Measurements from ENCODE around the gene PRKCH.
"Not testable (repeated sequence)": the region's sequence is repeated elsewhere in the genome, so short reads cannot be mapped to it uniquely, and the experiment has no call there.

Gene PRKCH

DNA sequence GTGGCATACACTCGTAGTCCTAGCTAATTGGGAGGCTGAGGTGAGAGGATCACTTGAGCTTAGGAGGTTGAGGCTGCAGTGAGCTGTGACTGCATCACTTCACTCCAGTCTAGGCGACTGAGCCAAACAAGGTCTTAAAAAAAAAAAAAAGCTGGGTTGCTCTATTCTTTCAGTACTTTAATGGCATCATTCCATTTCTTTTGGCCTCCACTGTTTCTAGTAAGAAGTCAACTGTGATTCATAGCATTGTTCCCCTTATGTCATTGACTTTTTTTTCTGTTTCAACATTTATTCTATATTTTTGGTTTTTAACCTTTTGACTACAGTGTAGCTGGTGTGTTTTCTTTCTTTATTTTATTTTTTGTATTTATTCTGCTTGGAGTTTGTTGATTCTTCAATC is 16.7 kb upstream of the PRKCH start:
- H3K79me2 ChIP-seq (ENCODE audit: control insufficient read depth, insufficient read depth, low read length, unreplicated experiment): no peaks in the 10 kb centered on the region
- H3K4me1 ChIP-seq (ENCODE audit: control insufficient read depth, insufficient read depth, low read length, unreplicated experiment): no peaks in the 10 kb centered on the region
- H2AFZ ChIP-seq (ENCODE audit: low read length, unreplicated experiment): no peak overlapping the region
- no peak overlapping the region for H3K27ac ChIP-seq (ENCODE audit: low read depth, low read length)
- no peak overlapping the region for H3K4me3 ChIP-seq (ENCODE audit: low read depth, low read length)
- H3K27me3 ChIP-seq (ENCODE audit: insufficient read depth, low read length): no peaks in the 10 kb centered on the region
- H3K36me3 ChIP-seq (ENCODE audit: insufficient read depth, low read length): no peaks in the 10 kb centered on the region

DNA sequence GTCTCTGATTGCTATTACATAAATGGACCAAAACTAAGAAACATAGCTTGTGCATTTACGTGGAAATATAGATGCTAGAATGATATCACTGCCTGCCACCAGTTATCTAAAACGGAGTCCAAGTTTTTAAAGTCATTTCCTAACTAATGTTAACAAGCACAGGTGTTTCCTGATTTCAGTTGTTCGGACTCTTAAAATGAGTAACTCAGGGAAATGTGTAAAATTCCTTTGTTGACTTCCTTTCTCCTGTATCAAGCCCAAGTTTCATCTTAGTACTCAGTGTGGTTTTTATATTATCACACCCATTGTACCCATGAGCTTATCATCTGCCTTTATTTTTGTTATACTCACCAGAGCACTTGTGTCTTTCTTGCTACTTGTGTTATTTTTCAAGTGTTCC is 13.2 kb upstream of the PRKCH start:
- Histone ChIP-seq H3K4me1 (ENCODE audit: control insufficient read depth, insufficient read depth, low read length, unreplicated experiment) (no peaks in the 10 kb centered on the region), H2AFZ (ENCODE audit: low read length, unreplicated experiment) (no peak overlapping the region), H3K79me2 (ENCODE audit: control insufficient read depth, insufficient read depth, low read length, unreplicated experiment) (no peaks in the 10 kb centered on the region), H3K36me3 (ENCODE audit: insufficient read depth, low read length) (no peaks in the 10 kb centered on the region), H3K27me3 (ENCODE audit: insufficient read depth, low read length) (no peaks in the 10 kb centered on the region), H3K4me3 (ENCODE audit: low read depth, low read length) (no peak overlapping the region), H3K27ac (ENCODE audit: low read depth, low read length) (no peak overlapping the region)

DNA sequence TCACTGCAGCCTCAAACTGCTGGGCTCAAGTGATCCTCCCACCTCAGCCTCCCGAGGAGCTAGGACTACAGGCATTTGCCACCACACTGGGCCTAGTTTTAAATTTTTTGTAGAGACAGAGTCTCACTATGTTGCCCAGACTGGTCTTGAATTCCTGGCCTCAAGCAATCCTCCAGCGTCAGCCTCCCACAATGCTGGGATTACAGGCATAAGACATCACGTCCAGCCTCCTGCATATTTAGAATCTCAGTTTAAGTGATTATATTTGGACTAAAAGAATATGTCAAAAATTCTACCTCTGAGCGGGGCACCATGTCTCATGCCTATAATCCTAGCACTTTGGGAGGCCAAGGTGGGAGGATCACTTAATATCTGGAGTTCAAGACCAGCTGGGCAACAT is 12.7 kb upstream of the PRKCH start:
- not testable (repeated sequence) for H3K79me2 ChIP-seq (ENCODE audit: control insufficient read depth, insufficient read depth, low read length, unreplicated experiment); H3K4me1 ChIP-seq (ENCODE audit: control insufficient read depth, insufficient read depth, low read length, unreplicated experiment); H3K36me3 ChIP-seq (ENCODE audit: insufficient read depth, low read length); H3K27ac ChIP-seq (ENCODE audit: low read depth, low read length); H2AFZ ChIP-seq (ENCODE audit: low read length, unreplicated experiment); H3K27me3 ChIP-seq (ENCODE audit: insufficient read depth, low read length); H3K4me3 ChIP-seq (ENCODE audit: low read depth, low read length)

DNA sequence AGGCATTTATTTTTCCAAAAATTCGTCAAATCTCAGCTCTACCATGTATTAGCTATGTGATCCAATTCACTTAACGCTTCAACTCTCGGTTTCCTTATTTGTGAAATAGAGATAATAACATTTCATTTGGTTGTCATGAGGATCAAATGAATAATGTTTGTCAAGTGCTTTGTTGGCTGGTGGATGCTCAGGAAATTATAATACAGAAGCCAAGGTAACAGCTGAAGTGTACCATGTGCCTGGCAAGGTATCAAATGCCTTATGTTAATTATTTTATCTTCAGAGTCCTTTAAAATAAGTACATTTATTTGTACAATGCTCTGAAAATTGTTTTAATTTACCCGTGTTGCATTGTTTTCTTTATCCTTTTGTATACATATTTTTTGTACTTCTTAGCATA is 6.1 kb upstream of the PRKCH start:
- H3K27ac ChIP-seq (ENCODE audit: low read depth, low read length): no peak overlapping the region

DNA sequence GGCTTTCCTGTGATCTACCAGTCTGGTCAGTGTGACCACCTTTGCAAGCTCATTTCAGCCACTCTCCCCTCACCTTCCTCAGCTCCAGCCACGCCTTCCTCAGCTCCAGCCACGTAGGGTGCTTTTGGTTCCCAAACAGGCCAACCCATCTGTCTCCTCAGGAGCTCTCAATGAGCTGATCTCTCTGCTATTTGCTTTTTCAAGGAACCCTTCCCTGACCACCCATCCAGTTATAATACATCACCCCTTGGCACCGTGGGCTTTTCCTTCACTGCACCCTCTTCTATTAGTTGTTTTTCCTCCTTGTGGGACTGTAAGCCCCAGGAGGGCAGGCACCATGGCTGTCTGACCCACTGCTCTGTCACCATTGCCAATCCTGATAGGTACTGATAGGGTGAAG is 2.3 kb upstream of the PRKCH start:
- H3K4me1 ChIP-seq (ENCODE audit: control insufficient read depth, insufficient read depth, low read length, unreplicated experiment): peaks cover 4% of the 10 kb centered on the region
- H3K4me3 ChIP-seq (ENCODE audit: low read depth, low read length): no peak overlapping the region
- peaks cover 39% of the 10 kb centered on the region for H3K27me3 ChIP-seq (ENCODE audit: insufficient read depth, low read length)
- no peaks in the 10 kb centered on the region for H3K36me3 ChIP-seq (ENCODE audit: insufficient read depth, low read length)
- H3K27ac ChIP-seq (ENCODE audit: low read depth, low read length): no peak overlapping the region
- no peak overlapping the region for H2AFZ ChIP-seq (ENCODE audit: low read length, unreplicated experiment)
- H3K79me2 ChIP-seq (ENCODE audit: control insufficient read depth, insufficient read depth, low read length, unreplicated experiment): no peaks in the 10 kb centered on the region

More for the DNA sequence above, 6.1 kb upstream of the PRKCH start:
- Histone ChIP-seq H3K27me3 (ENCODE audit: insufficient read depth, low read length) (peaks cover 16% of the 10 kb centered on the region), H3K4me3 (ENCODE audit: low read depth, low read length) (no peak overlapping the region), H2AFZ (ENCODE audit: low read length, unreplicated experiment) (no peak overlapping the region), H3K79me2 (ENCODE audit: control insufficient read depth, insufficient read depth, low read length, unreplicated experiment) (no peaks in the 10 kb centered on the region), H3K4me1 (ENCODE audit: control insufficient read depth, insufficient read depth, low read length, unreplicated experiment) (no peaks in the 10 kb centered on the region), H3K36me3 (ENCODE audit: insufficient read depth, low read length) (no peaks in the 10 kb centered on the region)

DNA sequence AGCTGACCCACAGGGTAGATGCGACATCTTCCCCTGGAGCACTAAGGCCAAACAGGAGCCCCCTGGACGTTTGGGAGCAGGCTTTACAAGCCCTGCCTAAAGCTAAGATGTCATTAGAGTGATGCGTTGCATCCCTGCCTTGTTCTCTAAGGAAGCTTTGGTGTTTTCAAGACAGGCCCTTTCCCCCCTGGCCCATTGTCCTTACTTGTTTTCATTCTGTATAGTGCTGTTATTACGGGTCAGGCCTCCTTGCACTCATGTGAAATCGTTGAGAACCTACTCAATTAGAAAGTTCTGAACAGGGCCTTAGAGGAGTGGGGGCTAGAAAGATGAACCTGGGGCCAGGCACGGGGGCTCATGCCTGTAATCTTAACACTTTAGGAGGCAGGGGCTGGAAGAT is 1.7 kb upstream of the PRKCH start:
- Histone ChIP-seq H2AFZ (ENCODE audit: low read length, unreplicated experiment) (no peak overlapping the region), H3K4me3 (ENCODE audit: low read depth, low read length) (no peak overlapping the region), H3K79me2 (ENCODE audit: control insufficient read depth, insufficient read depth, low read length, unreplicated experiment) (no peaks in the 10 kb centered on the region), H3K27ac (ENCODE audit: low read depth, low read length) (no peak overlapping the region), H3K36me3 (ENCODE audit: insufficient read depth, low read length) (no peaks in the 10 kb centered on the region), H3K4me1 (ENCODE audit: control insufficient read depth, insufficient read depth, low read length, unreplicated experiment) (peaks cover 4% of the 10 kb centered on the region), H3K27me3 (ENCODE audit: insufficient read depth, low read length) (peaks cover 39% of the 10 kb centered on the region)

DNA sequence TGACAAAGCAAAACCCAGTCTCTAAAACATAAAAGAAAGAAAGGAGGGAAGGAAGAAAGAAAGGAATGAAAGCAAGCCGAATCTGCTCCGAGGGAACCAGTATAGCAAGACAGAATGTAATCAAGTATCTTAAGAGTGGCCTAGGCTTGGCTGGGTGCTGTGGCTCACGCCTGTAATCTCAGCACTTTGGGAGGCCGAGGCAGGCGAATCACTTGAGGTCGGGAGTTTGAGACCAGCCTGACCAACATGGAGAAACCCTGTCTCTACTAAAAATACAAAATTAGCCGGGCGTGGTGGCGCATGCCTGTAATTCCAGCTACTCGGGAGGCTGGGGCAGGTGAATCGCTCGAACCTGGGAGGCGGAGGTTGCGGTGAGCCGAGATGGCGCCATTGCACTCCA is 1.2 kb upstream of the PRKCH start:
- peaks cover 34% of the 10 kb centered on the region for H3K27me3 ChIP-seq (ENCODE audit: insufficient read depth, low read length)
- not testable (repeated sequence) for H3K36me3 ChIP-seq (ENCODE audit: insufficient read depth, low read length); H3K4me1 ChIP-seq (ENCODE audit: control insufficient read depth, insufficient read depth, low read length, unreplicated experiment); H2AFZ ChIP-seq (ENCODE audit: low read length, unreplicated experiment); H3K4me3 ChIP-seq (ENCODE audit: low read depth, low read length); H3K27ac ChIP-seq (ENCODE audit: low read depth, low read length); H3K79me2 ChIP-seq (ENCODE audit: control insufficient read depth, insufficient read depth, low read length, unreplicated experiment)

DNA sequence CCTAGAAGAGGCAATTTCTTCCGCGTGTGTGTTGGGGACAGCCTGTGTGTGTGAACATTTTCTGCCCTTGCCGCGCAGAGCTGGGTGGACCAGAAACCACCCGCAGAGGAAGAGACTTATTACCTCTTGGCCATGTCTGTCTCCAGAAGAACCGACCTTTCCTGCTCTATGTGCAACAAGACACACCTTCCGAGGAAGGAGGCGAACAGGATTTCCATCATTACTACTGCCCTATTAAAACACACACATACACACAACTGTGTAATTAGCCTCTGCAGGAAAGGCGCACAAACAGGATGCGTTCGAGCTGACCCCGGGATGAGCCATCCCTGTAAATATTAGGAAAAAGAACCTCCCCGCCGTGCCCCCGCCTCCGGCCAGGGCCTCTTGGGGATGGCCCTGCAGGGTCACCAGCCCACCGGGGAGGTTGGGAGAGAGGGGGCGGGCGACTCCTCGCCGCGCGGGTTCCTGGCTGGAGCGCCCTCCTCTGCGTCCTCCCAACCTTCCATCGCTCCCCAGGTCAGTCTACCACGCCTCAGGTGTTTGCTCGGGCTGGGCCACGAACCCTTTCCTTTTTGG is 484 bp upstream of the PRKCH start:
- H3K79me2 ChIP-seq (ENCODE audit: control insufficient read depth, insufficient read depth, low read length, unreplicated experiment): no peaks in the 10 kb centered on the region
- H2AFZ ChIP-seq (ENCODE audit: low read length, unreplicated experiment): peak overlapping the region; percentile 86
- no peak overlapping the region for H3K27ac ChIP-seq (ENCODE audit: low read depth, low read length)
- H3K4me3 ChIP-seq (ENCODE audit: low read depth, low read length): peak overlapping the region; percentile 86
- peaks cover 4% of the 10 kb centered on the region for H3K4me1 ChIP-seq (ENCODE audit: control insufficient read depth, insufficient read depth, low read length, unreplicated experiment)
- H3K27me3 ChIP-seq (ENCODE audit: insufficient read depth, low read length): peaks cover 34% of the 10 kb centered on the region
- no peaks in the 10 kb centered on the region for H3K36me3 ChIP-seq (ENCODE audit: insufficient read depth, low read length)

DNA sequence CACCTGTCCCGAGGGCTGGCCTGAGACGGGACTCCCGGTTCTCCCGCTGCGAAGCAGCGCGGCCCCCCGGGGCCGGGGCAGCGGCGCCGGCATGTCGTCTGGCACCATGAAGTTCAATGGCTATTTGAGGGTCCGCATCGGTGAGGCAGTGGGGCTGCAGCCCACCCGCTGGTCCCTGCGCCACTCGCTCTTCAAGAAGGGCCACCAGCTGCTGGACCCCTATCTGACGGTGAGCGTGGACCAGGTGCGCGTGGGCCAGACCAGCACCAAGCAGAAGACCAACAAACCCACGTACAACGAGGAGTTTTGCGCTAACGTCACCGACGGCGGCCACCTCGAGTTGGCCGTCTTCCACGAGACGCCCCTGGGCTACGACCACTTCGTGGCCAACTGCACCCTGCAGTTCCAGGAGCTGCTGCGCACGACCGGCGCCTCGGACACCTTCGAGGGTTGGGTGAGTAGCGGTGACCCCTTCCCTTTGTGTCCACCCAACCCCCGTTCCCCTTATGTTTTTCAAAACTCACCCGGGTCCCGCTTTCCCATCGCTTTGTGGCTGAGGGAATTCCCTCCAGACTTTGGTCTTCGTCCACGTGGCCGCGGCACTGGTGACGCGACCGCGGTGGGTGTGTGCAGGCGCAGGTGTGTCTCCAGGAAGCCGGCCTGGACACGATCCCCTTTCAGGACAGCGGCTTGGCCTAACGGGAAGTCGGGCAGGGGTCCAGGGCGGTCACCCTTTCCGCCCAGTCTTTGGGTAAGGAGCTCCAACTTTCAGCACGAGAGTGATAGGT is 826 bp downstream of the PRKCH start:
- H3K79me2 ChIP-seq (ENCODE audit: control insufficient read depth, insufficient read depth, low read length, unreplicated experiment): no peaks in the 10 kb centered on the region
- H3K4me1 ChIP-seq (ENCODE audit: control insufficient read depth, insufficient read depth, low read length, unreplicated experiment): peaks cover 7% of the 10 kb centered on the region
- H2AFZ ChIP-seq (ENCODE audit: low read length, unreplicated experiment): peak overlapping the region; percentile 86
- peaks cover 28% of the 10 kb centered on the region for H3K27me3 ChIP-seq (ENCODE audit: insufficient read depth, low read length)
- H3K36me3 ChIP-seq (ENCODE audit: insufficient read depth, low read length): no peaks in the 10 kb centered on the region
- H3K4me3 ChIP-seq (ENCODE audit: low read depth, low read length): peak overlapping the region; percentile 86
- no peak overlapping the region for H3K27ac ChIP-seq (ENCODE audit: low read depth, low read length)

DNA sequence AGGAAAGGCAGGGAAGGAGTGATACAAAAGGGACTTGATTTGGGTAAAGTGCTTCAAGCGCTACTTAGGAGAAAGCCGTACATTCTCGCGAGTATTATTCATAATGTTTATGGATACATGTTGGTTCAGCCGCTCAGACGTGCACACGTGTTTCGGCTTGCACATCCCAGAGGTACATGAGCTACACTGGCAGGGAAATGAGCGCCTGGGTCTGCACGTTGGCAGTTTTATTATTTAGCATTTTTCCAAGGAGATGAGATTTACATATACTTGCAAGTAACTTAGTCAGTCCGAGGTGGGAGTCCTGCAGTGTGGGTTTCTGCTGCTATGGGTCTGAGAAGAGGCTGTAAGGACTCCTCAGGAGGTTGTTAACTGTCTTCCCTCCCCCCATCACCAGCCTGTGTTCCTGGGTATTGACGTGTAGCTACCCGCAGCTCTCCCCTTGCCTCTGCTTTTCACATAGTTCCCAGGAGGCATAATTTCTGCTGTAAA is 1.5 kb downstream of the PRKCH start:
- H3K27ac ChIP-seq (ENCODE audit: low read depth, low read length): no peak overlapping the region
- peak overlapping the region; percentile 86 for H3K4me3 ChIP-seq (ENCODE audit: low read depth, low read length)
- peaks cover 9% of the 10 kb centered on the region for H3K4me1 ChIP-seq (ENCODE audit: control insufficient read depth, insufficient read depth, low read length, unreplicated experiment)
- H3K79me2 ChIP-seq (ENCODE audit: control insufficient read depth, insufficient read depth, low read length, unreplicated experiment): no peaks in the 10 kb centered on the region
- no peak overlapping the region for H2AFZ ChIP-seq (ENCODE audit: low read length, unreplicated experiment)
- no peaks in the 10 kb centered on the region for H3K36me3 ChIP-seq (ENCODE audit: insufficient read depth, low read length)
- H3K27me3 ChIP-seq (ENCODE audit: insufficient read depth, low read length): peaks cover 28% of the 10 kb centered on the region

DNA sequence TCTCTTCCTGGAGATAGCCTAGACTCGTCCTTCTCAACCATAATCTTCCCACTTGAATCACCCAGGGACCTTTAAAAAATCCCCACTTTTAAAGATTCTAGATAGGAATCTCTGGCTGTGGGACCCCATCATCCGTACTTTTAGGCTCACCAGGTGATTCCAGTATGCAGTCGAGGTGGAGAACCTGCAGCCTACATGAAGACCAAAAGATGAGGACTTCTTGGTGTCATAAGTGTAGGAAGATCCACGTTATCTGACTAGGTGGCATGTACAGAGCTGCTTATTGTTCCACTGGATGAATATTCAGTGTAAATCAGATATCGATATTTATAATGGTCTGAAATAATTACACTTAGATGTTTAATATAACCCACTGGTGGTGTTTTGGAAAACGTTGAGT is 2.6 kb downstream of the PRKCH start:
- Histone ChIP-seq H2AFZ (ENCODE audit: low read length, unreplicated experiment) (no peak overlapping the region), H3K27ac (ENCODE audit: low read depth, low read length) (no peak overlapping the region), H3K36me3 (ENCODE audit: insufficient read depth, low read length) (no peaks in the 10 kb centered on the region), H3K4me3 (ENCODE audit: low read depth, low read length) (no peak overlapping the region), H3K27me3 (ENCODE audit: insufficient read depth, low read length) (peaks cover 27% of the 10 kb centered on the region), H3K4me1 (ENCODE audit: control insufficient read depth, insufficient read depth, low read length, unreplicated experiment) (peaks cover 9% of the 10 kb centered on the region), H3K79me2 (ENCODE audit: control insufficient read depth, insufficient read depth, low read length, unreplicated experiment) (no peaks in the 10 kb centered on the region)
